Activated CD4-positive, alpha-beta T cell treated with anti-CD3 and anti-CD28 coated beads, Interleukin-10, Interleukin-2, amounts not matched to agents 100 ng/mL and 50 ng/mL, durations not matched to agents 16 hours and 8 hours (primary cell): Measurements from ENCODE around the gene METTL18.

ENCODE experiments used
- DNase-seq: peaks from one replicate; pipeline ENCODE4 v3.0.0-alpha.2; 2020

The METTL18 gene

GRCh38 chr1:169784102-169784501, 10.6 kb downstream of the METTL18 start:
- no peak for DNase-seq

GRCh38 chr1:169782596-169782995, 12.1 kb downstream of the METTL18 start:
- no peak for DNase-seq

GRCh38 chr1:169779970-169780369, 14.7 kb downstream of the METTL18 start:
- no peak for DNase-seq

- DNase-seq: no peak
Observed at GRCh38 chr1:169779150-169779549, 15.6 kb downstream of the METTL18 start.

- DNase-seq: no peak
Observed at GRCh38 chr1:169776440-169776839, 18.3 kb downstream of the METTL18 start.

GRCh38 chr1:169768161-169768560, 26.5 kb downstream of the METTL18 start:
- DNase-seq: no peak

- no peak for DNase-seq
Observed at GRCh38 chr1:169765580-169766331, 29.0 kb downstream of the METTL18 start.

- no peak for DNase-seq
Observed at GRCh38 chr1:169764919-169765318, 29.8 kb downstream of the METTL18 start.

- no peak for DNase-seq
Observed at GRCh38 chr1:169762699-169763098, 32.0 kb downstream of the METTL18 start.

GRCh38 chr1:169759038-169759437, 35.7 kb downstream of the METTL18 start:
- no peak for DNase-seq

GRCh38 chr1:169753549-169753948, 41.2 kb downstream of the METTL18 start:
- DNase-seq: no peak

GRCh38 chr1:169750041-169750440, 44.7 kb downstream of the METTL18 start:
- no peak for DNase-seq

- no peak for DNase-seq
Observed at GRCh38 chr1:169746550-169746949, 48.2 kb downstream of the METTL18 start.

- no peak for DNase-seq
Observed at GRCh38 chr1:169745015-169745861, 49.5 kb downstream of the METTL18 start.
